ENCODE data around the gene AKAP17A. TPM values are rescaled to one million over a fixed set of nuclear protein-coding genes. Genes with fewer than 3 reads are reported as not detected.
A peak's percentile ranks its signal among the peaks of the same experiment; 100 is the strongest.

Gene AKAP17A
- total and polyA plus RNA-seq, 9 of the 15 experiments (the other 6 are each of a cell fraction or from before 2014, with no cell fraction given) = 1.2 to 29.5 (median 8.2) TPM

GRCh38 chrX:1555370-1555769 lies 36.0 kb upstream of the AKAP17A start:
- no peak overlapping the region for H3K4me3 ChIP-seq
- no peak for ATAC-seq
- no peaks in the 10 kb centered on the region for H3K79me2 ChIP-seq (ENCODE audit: control insufficient read depth, insufficient read depth, low read length)
- H3K9ac ChIP-seq (ENCODE audit: insufficient read depth in 1 of 2, low read depth in 2 of 2, low read length in 2 of 2) = no peak overlapping the region
- H3K9me1 ChIP-seq (ENCODE audit: control insufficient read depth, insufficient read depth, low read length) = no peaks in the 10 kb centered on the region
- in situ Hi-C loops (cut with MboI) = no loop called here
- intact Hi-C loops (cut with micrococcal nuclease) = no loop called here
- no peak overlapping the region for H3K4me2 ChIP-seq (ENCODE audit: insufficient read depth, low read length)
- FAIRE-seq = no peak
- no peak for DNase-seq (ENCODE audit: extremely low read depth in 1 of 4, low spot score in 3 of 4)
- H3K4me1 ChIP-seq (replicated peaks in 1 of 2; ENCODE audit: control insufficient read depth in 2 of 2, insufficient read depth in 2 of 2, low read length in 2 of 2) = no peaks in the 10 kb centered on the region
- no peaks in the 10 kb centered on the region for H3K36me3 ChIP-seq (ENCODE audit: control insufficient read depth, insufficient read depth, low read length)
- H3K9me3 ChIP-seq (replicated peaks; ENCODE audit: control insufficient read depth, insufficient read depth, low read depth, low read length) = no peaks in the 10 kb centered on the region
- H2AFZ ChIP-seq (ENCODE audit: low read depth, low read length) = no peak overlapping the region
- WGBS (ENCODE audit: insufficient coverage, low coverage, missing lambda C conversion rate) = 33% methylated on average over 6 of the region's 6 CpGs
- H4K20me1 ChIP-seq (replicated peaks; ENCODE audit: control insufficient read depth, insufficient read depth, low read length) = no peaks in the 10 kb centered on the region
- ChIA-PET POLR2A (no interaction called here), CTCF (ENCODE audit: low intra/inter-chr PET ratio) (no interaction called here)
- BruUV-seq (replicated peaks) = no TSS peak
- no peak overlapping the region for H3K27ac ChIP-seq (ENCODE audit: extremely low read depth, low read depth, low read length)
- peaks cover 2 to 23% of the 10 kb centered on the region in 2 experiments; a peak in 3 of 5 replicates for H3K27me3 ChIP-seq (ENCODE audit: control insufficient read depth in 2 of 2, insufficient read depth in 2 of 2, low read length in 2 of 2)
- TF ChIP-seq ZNF766 (CRISPR knock-in tag; conservative IDR thresholded peaks at IDR 0.05) = no peak
- peak; percentile 91 for TF ChIP-seq SMARCA5 (IDR thresholded peaks at IDR 0.05)
- no peak for TF ChIP-seq TRIM24 (IDR thresholded peaks at IDR 0.05)
- TF ChIP-seq SIRT6 (IDR thresholded peaks at IDR 0.05; ENCODE audit: low read depth, low read length) = no peak
- TF ChIP-seq ZNF146 (CRISPR knock-in tag; IDR thresholded peaks at IDR 0.05; ENCODE audit: unreplicated experiment) = peak; percentile 100
- no peak for TF ChIP-seq PRDM10 (IDR thresholded peaks at IDR 0.05; ENCODE audit: partially characterized antibody)
- no peak for TF ChIP-seq PHF20 (IDR thresholded peaks at IDR 0.05; ENCODE audit: partially characterized antibody)
- no peak for TF ChIP-seq ZNF354B (CRISPR knock-in tag; IDR thresholded peaks at IDR 0.05)
- TF ChIP-seq, protein P1, sequence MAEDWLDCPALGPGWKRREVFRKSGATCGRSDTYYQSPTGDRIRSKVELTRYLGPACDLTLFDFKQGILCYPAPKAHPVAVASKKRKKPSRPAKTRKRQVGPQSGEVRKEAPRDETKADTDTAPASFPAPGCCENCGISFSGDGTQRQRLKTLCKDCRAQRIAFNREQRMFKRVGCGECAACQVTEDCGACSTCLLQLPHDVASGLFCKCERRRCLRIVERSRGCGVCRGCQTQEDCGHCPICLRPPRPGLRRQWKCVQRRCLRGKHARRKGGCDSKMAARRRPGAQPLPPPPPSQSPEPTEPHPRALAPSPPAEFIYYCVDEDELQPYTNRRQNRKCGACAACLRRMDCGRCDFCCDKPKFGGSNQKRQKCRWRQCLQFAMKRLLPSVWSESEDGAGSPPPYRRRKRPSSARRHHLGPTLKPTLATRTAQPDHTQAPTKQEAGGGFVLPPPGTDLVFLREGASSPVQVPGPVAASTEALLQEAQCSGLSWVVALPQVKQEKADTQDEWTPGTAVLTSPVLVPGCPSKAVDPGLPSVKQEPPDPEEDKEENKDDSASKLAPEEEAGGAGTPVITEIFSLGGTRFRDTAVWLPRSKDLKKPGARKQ (CRISPR knock-in tag; IDR thresholded peaks at IDR 0.05) = no peak
- TF ChIP-seq ARID3B (CRISPR knock-in tag; IDR thresholded peaks at IDR 0.05; ENCODE audit: borderline replicate concordance) = no peak
- no peak for TF ChIP-seq BRD4 (IDR thresholded peaks at IDR 0.05)
- TF ChIP-seq, protein P2, sequence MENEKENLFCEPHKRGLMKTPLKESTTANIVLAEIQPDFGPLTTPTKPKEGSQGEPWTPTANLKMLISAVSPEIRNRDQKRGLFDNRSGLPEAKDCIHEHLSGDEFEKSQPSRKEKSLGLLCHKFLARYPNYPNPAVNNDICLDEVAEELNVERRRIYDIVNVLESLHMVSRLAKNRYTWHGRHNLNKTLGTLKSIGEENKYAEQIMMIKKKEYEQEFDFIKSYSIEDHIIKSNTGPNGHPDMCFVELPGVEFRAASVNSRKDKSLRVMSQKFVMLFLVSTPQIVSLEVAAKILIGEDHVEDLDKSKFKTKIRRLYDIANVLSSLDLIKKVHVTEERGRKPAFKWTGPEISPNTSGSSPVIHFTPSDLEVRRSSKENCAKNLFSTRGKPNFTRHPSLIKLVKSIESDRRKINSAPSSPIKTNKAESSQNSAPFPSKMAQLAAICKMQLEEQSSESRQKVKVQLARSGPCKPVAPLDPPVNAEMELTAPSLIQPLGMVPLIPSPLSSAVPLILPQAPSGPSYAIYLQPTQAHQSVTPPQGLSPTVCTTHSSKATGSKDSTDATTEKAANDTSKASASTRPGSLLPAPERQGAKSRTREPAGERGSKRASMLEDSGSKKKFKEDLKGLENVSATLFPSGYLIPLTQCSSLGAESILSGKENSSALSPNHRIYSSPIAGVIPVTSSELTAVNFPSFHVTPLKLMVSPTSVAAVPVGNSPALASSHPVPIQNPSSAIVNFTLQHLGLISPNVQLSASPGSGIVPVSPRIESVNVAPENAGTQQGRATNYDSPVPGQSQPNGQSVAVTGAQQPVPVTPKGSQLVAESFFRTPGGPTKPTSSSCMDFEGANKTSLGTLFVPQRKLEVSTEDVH (IDR thresholded peaks at IDR 0.05; ENCODE audit: low read depth, partially characterized antibody) = no peak
- TF ChIP-seq ZNF717 (CRISPR knock-in tag; IDR thresholded peaks at IDR 0.05) = no peak
- TF ChIP-seq HIVEP1 (CRISPR knock-in tag; IDR thresholded peaks at IDR 0.05) = no peak
- no peak for TF ChIP-seq RB1 (IDR thresholded peaks at IDR 0.05; ENCODE audit: low read depth)
- TF ChIP-seq TCF7 (IDR thresholded peaks at IDR 0.05; ENCODE audit: borderline replicate concordance) = no peak
